Measurements from ENCODE around the gene ATP9A. TPM values are rescaled to one million over a fixed set of nuclear protein-coding genes. Genes with fewer than 3 reads are reported as not detected.

ATP9A gene
- polyA plus RNA-seq, 1 donor (not counting 4 experiments of a cell fraction or from before 2014, with no cell fraction given) = 5.8 TPM

DNA sequence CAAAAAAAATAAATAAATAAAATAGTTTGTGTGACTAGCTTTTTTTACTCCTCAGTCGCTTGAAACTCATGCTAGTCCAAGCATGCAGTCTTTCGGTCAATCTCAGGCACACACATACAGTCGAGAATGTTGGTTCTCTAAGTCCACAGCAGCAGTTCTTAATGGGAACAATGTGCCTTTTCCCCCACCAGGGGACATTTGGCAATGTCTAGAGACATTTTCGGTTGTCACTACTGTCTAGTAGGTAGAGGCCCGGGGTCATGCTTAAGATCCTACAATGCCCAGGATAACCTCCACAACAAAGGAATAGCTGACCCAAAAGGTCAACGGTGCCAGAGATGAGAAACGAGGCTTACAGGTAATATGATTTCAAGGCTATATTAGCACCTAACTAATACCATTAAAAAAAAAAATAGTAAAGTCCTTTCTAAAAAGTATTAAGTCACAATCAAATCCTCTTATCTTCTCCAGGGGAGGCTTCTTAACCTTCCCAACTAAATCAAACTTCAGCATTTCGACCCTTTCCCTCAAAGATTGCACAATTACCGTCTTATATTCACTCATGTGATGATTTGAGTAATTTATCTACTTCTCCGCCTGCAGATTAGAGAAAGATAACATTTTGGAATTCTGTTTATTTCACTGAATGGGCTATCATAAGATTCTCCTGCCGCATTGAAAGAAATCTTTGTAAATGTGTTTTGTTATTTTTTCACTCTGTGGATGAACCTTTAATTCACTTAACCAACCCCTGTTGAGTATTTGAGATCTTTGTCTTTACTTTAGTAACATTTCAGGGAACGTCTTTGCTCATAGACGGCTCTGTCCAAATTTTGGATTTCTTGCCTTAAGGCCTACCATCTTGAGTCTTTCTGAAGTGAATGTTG, 42.2 kb upstream of the ATP9A start:
- no peak for FAIRE-seq
- TF ChIP-seq EZH2 (IDR thresholded peaks at IDR 0.05; ENCODE audit: low read length) (no peak), CTCF (optimal IDR thresholded peaks at IDR 0.05 in 1 of 3, IDR thresholded peaks at IDR 0.05 in 1 of 3, conservative IDR thresholded peaks at IDR 0.05 in 1 of 3; ENCODE audit: extremely low read depth in 1 of 3, insufficient read depth in 2 of 3, low read length in 3 of 3) (no peak)
- H2AFZ ChIP-seq (ENCODE audit: control insufficient read depth, low read length) = no peak overlapping the region
- H4K20me1 ChIP-seq (ENCODE audit: control insufficient read depth, extremely low read depth, insufficient read depth, low read length) = no peaks in the 10 kb centered on the region
- DNase-seq (ENCODE audit: low read depth, low spot score) = no peak
- H3K36me3 ChIP-seq (ENCODE audit: control insufficient read depth in 2 of 2, extremely low read depth in 1 of 2, insufficient read depth in 2 of 2, low read length in 2 of 2) = no peaks in the 10 kb centered on the region
- dilution Hi-C loops (cut with MboI; ENCODE audit: extremely low pct_ligation_motif_present, low sequenced_read_pairs) = no loop called here
- no peak overlapping the region for H3K4me2 ChIP-seq (ENCODE audit: control insufficient read depth, extremely low read depth, insufficient read depth, low read depth, low read length)
- no peaks in the 10 kb centered on the region for H3K4me1 ChIP-seq (ENCODE audit: control insufficient read depth, extremely low read depth, insufficient read depth, low read length)
- no peak overlapping the region for H3K4me3 ChIP-seq (ENCODE audit: control insufficient read depth in 2 of 3, extremely low read depth in 1 of 3, insufficient read depth in 2 of 3, low read depth in 1 of 3, low read length in 3 of 3)
- no peak overlapping the region for H3K9ac ChIP-seq (ENCODE audit: control insufficient read depth, extremely low read depth, insufficient read depth, low read length)
- no peak overlapping the region for H3K27ac ChIP-seq (ENCODE audit: control insufficient read depth, insufficient read depth, low read length)
- H3K9me1 ChIP-seq (ENCODE audit: control insufficient read depth, extremely low read depth, insufficient read depth, low read length) = no peaks in the 10 kb centered on the region
- no peaks in the 10 kb centered on the region for H3K9me3 ChIP-seq (ENCODE audit: control insufficient read depth, low read depth, low read length)
- no peaks in the 10 kb centered on the region for H3K27me3 ChIP-seq (ENCODE audit: control insufficient read depth, extremely low read depth, insufficient read depth, low read length)
- H3K79me2 ChIP-seq (ENCODE audit: control insufficient read depth, insufficient read depth, low read length) = no peaks in the 10 kb centered on the region

GRCh38 chr20:51807720-51808250, 39.6 kb upstream of the ATP9A start:
- Histone ChIP-seq H3K9me3 (ENCODE audit: control insufficient read depth, low read depth, low read length) (no peaks in the 10 kb centered on the region), H3K4me2 (ENCODE audit: control insufficient read depth, extremely low read depth, insufficient read depth, low read depth, low read length) (no peak overlapping the region), H3K9ac (ENCODE audit: control insufficient read depth, extremely low read depth, insufficient read depth, low read length) (no peak overlapping the region), H3K9me1 (ENCODE audit: control insufficient read depth, extremely low read depth, insufficient read depth, low read length) (no peaks in the 10 kb centered on the region), H3K27me3 (ENCODE audit: control insufficient read depth, extremely low read depth, insufficient read depth, low read length) (peaks cover under 1% of the 10 kb centered on the region), H4K20me1 (ENCODE audit: control insufficient read depth, extremely low read depth, insufficient read depth, low read length) (no peaks in the 10 kb centered on the region), H3K4me1 (ENCODE audit: control insufficient read depth, extremely low read depth, insufficient read depth, low read length) (no peaks in the 10 kb centered on the region), H3K79me2 (ENCODE audit: control insufficient read depth, insufficient read depth, low read length) (no peaks in the 10 kb centered on the region), H3K4me3 (ENCODE audit: control insufficient read depth in 2 of 3, extremely low read depth in 1 of 3, insufficient read depth in 2 of 3, low read depth in 1 of 3, low read length in 3 of 3) (no peak overlapping the region), H3K36me3 (ENCODE audit: control insufficient read depth in 2 of 2, extremely low read depth in 1 of 2, insufficient read depth in 2 of 2, low read length in 2 of 2) (no peaks in the 10 kb centered on the region), H3K27ac (ENCODE audit: control insufficient read depth, insufficient read depth, low read length) (no peak overlapping the region), H2AFZ (ENCODE audit: control insufficient read depth, low read length) (no peak overlapping the region)
- FAIRE-seq (no peak), DNase-seq (ENCODE audit: low read depth, low spot score) (no peak)
- TF ChIP-seq EZH2 (IDR thresholded peaks at IDR 0.05; ENCODE audit: low read length) (no peak), CTCF (optimal IDR thresholded peaks at IDR 0.05 in 1 of 3, IDR thresholded peaks at IDR 0.05 in 1 of 3, conservative IDR thresholded peaks at IDR 0.05 in 1 of 3; ENCODE audit: extremely low read depth in 1 of 3, insufficient read depth in 2 of 3, low read length in 3 of 3) (no peak)
- dilution Hi-C loops (cut with MboI; ENCODE audit: extremely low pct_ligation_motif_present, low sequenced_read_pairs) = no loop called here
